ENCODE data around the gene PKP2.

PKP2 gene

DNA sequence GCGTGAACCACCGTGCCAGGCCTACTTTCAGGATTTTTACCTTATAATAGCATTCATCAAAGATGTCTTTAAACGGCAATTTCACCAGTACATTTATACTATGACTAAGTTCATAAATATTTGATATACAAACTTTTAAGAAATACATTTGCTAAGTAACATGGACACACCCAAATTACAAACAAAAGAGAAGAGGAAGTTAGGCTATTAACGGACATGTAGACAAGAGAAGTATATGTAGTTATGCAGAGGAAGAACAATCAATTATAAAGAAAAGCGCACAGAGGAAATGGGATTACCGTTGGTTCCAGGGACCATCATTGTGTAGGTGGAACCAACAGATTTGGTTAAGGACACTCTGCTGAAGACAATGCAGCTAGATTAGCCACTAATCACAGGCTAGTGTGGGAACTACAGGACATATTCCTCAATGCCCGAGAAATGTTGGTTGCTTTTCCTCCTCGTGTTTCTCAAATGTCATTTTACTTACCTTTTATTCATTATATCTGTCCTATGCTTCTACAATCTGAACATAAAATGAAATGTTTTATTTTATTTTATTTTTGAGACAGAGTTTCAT, 24.0 kb upstream of the PKP2 start:
- TF ChIP-seq, protein P1, sequence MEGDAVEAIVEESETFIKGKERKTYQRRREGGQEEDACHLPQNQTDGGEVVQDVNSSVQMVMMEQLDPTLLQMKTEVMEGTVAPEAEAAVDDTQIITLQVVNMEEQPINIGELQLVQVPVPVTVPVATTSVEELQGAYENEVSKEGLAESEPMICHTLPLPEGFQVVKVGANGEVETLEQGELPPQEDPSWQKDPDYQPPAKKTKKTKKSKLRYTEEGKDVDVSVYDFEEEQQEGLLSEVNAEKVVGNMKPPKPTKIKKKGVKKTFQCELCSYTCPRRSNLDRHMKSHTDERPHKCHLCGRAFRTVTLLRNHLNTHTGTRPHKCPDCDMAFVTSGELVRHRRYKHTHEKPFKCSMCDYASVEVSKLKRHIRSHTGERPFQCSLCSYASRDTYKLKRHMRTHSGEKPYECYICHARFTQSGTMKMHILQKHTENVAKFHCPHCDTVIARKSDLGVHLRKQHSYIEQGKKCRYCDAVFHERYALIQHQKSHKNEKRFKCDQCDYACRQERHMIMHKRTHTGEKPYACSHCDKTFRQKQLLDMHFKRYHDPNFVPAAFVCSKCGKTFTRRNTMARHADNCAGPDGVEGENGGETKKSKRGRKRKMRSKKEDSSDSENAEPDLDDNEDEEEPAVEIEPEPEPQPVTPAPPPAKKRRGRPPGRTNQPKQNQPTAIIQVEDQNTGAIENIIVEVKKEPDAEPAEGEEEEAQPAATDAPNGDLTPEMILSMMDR (conservative IDR thresholded peaks at IDR 0.05): no peak; the same call in 1 of the 2 replicates
- TF ChIP-seq ZFX (IDR thresholded peaks at IDR 0.05): no peak
- peak overlapping the region; percentile 65 for H3K27ac ChIP-seq

DNA sequence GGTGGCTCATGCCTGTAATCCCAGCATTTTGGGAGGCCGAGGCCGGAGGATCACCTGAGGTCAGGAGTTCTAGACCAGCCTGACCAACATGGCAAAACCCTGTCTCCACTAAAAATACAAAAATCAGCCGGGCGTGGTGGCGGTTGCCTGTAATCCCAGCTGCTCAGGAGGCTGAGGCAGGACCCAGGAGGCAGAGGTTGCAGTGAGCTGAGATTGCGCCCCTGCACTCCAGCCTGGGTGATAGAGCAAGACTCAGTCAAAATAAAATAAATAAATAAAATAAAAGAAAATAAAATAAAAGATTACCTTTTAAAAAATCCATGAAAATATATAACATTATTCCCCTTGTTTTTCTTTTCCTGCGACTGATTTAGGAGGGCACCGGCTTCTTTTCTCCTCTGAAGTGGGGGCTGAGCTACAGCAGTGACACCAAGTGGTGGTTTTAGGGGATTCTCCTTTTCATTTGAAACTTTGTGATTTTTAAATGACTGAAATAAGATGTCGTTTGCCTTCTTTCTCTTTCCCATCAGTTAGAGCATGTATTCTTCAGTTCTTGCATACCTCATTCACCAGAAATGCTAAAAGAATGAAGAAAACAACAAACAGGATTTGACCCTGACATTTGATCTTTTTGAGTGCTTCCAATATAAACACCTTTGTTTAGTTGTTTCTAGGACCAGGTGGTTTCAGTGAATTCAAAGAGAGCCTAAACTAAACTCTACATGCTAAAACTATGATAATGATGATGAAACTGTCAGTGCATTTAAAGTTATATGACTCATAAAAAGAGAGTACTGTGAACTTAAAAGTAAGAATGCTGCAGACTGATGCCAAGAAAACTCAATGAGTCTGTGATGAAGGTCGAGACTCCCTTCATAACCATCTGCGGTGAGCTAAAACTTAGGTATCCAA, 22.6 kb upstream of the PKP2 start:
- TF ChIP-seq ZFX (IDR thresholded peaks at IDR 0.05): no peak
- TF ChIP-seq, protein P1 (conservative IDR thresholded peaks at IDR 0.05): peak; percentile 73
- no peak overlapping the region for H3K27ac ChIP-seq

DNA sequence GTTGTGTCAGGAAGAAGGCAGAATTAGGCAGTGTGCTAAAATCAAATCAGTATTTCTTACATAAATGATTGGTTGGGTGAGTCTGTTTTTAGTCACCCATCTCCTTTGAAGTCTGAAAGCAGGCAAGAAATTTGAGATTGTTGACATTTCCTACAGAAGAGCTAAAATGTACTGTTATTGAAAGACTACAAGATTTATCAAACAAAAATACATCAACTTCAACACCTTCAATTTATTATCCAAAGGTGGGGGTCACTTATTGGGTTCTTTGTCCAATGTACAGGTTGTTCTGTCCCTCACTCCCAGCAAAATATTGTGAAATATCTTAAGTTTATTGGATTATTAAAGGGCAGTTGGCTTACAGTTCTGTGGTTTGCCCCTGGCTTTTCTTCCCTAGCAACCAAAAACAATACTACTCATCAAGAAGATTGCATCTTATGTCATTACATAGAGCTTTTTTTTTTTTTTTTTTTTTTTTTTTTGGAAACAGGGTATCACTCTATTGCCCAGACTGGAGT, 20.6 kb upstream of the PKP2 start:
- no peak overlapping the region for H3K27ac ChIP-seq
- TF ChIP-seq, protein P1 (conservative IDR thresholded peaks at IDR 0.05): no peak
- TF ChIP-seq ZFX (IDR thresholded peaks at IDR 0.05): no peak

DNA sequence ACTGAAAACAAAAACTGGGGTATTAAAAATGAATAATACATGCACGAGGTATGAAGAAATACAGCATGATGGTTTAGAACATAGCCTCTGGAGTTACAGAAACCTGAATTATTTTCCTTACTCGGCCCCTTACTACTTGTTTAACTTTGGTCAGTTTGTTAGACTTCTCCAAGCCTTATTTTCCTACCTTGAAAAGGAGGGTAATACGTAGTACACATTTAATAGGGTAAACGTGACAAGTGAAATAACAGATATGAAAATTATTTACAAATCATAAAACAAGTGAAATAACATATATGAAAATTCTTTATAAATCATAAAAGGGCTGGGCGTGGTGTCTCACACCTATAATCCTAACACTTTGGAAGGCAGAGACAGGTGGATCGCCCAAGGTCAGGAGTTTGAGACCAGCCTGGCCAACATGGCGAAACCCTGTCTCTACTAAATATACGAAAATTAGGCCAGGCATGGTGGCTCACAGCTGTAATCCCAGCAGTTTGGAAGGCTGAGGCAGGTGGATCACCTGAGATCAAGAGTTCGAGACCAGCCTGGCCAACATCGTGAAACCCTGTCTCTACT, 11.4 kb upstream of the PKP2 start:
- TF ChIP-seq, protein P1 (conservative IDR thresholded peaks at IDR 0.05): no peak
- TF ChIP-seq ZFX (IDR thresholded peaks at IDR 0.05): no peak
- no peak overlapping the region for H3K27ac ChIP-seq

DNA sequence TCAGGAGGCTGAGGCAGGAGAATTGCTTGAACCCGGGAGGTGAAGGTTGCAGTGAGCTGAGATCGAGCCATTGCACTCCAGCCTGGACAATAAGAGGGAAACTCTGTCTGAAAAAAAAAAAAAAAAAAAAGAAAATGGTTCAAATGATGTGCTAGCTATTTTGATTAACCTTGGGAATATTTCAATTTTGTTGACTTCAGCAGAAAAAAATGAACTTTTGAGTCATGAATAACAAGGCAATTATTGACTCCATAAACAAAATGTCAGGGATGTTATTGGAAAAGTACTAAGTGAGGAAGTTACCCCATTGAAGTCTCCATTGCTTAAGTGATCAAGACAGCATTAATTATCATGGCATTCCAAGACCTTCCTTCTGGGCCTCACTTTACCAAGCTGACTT, 10.6 kb upstream of the PKP2 start:
- H3K27ac ChIP-seq: no peak overlapping the region
- TF ChIP-seq ZFX (IDR thresholded peaks at IDR 0.05): no peak
- TF ChIP-seq, protein P1 (conservative IDR thresholded peaks at IDR 0.05): no peak

DNA sequence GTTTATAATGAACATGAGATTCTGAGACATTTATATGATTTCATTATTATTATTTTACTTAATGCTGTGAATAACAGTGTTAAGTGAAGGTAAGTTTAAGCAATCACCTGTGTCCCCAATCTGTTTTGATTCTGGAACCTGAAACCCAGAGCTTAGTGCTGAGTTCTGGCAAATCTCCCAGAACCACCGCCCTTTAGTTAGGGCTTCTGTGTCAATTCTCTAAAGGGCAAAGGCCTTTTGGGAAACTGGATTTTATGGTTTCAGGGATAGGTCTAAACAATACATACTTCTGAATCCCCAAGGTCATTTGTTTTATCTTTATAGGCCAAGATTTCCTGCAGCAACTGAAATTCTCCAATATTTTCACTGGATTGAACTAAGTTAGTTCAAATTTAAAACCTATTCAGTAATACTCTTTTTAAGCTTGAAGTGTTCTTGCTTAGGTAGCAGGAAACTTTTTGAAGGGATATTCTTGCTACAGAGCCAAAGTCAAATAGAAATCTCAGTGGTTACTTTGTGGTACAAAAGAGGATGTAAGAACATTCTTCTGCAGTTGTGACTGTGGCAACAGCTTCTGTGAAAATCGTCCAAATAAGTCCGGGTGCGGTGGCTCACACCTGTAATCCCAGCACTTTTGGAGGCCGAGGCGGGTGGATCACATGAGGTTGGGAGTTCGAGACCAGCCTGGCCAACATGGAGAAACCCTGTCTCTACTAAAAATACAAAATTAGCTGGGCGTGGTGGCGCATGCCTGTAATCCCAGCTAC, 10.0 kb upstream of the PKP2 start:
- no peak overlapping the region for H3K27ac ChIP-seq
- no peak for TF ChIP-seq ZFX (IDR thresholded peaks at IDR 0.05)
- TF ChIP-seq, protein P1 (conservative IDR thresholded peaks at IDR 0.05): no peak

Measured in C4-2B (cell line).